Testis (tissue), 2 donors: Measurements from ENCODE around the gene BLVRA.

ENCODE experiments used
- CTCF ChIP-seq, 3 experiments: fragments of 450-650 bp in 2 of 3; fragments of 200-600 bp in 1 of 3; sonication (generic) in 1 of 3; IDR thresholded peaks; one replicate each; pipeline ENCODE4 v1.5.1; 2016 to 2019; ENCODE audit warnings: antibody characterized with exemption in 3 of 3, mild to moderate bottlenecking in 2 of 3, moderate library complexity in 1 of 3
- POLR2A ChIP-seq: fragments of 450-650 bp; IDR thresholded peaks from one replicate; pipeline ENCODE4 v1.6.1; 2017; ENCODE audit warnings: antibody characterized with exemption, mild to moderate bottlenecking, moderate library complexity

- TF ChIP-seq POLR2A (no peak), CTCF (IDR thresholded peaks at IDR 0.05) (no peak)
These were observed 25.6 kb downstream of the BLVRA start for GRCh38 chr7:43784030-43784584.
